GM21390 (cell line): Measurements from ENCODE around the gene ANKRD11.
"Not testable (repeated sequence)": the region's sequence is repeated elsewhere in the genome, so short reads cannot be mapped to it uniquely, and the experiment has no call there.

Source experiments
- ATAC-seq: cut with Tn5 transposase; IDR thresholded peaks from one replicate; pipeline ENCODE4 v1.9.1; 2021; ENCODE audit not compliant: unreplicated experiment

ANKRD11 gene

GRCh38 chr16:89304941-89305705 is 185.2 kb downstream of the ANKRD11 start:
- ATAC-seq = no peak

GRCh38 chr16:89304181-89304851 is 186.0 kb downstream of the ANKRD11 start:
- ATAC-seq = no peak

- ATAC-seq = no peak
Measured at GRCh38 chr16:89303617-89304016, 186.7 kb downstream of the ANKRD11 start.

- no peak for ATAC-seq
Measured at GRCh38 chr16:89300976-89301360, 189.4 kb downstream of the ANKRD11 start.

GRCh38 chr16:89300311-89300975 is 189.9 kb downstream of the ANKRD11 start:
- ATAC-seq = no peak

- not testable (repeated sequence) for ATAC-seq
Measured at GRCh38 chr16:89299357-89300111, 190.8 kb downstream of the ANKRD11 start.

- no peak for ATAC-seq
Measured at GRCh38 chr16:89298623-89299225, 191.6 kb downstream of the ANKRD11 start.

- ATAC-seq = no peak
Measured at GRCh38 chr16:89297910-89298545, 192.3 kb downstream of the ANKRD11 start.

GRCh38 chr16:89297156-89297874 is 193.0 kb downstream of the ANKRD11 start:
- ATAC-seq = no peak

GRCh38 chr16:89295915-89296314 is 194.4 kb downstream of the ANKRD11 start:
- ATAC-seq = no peak

GRCh38 chr16:89295071-89295900 is 195.1 kb downstream of the ANKRD11 start:
- ATAC-seq = no peak

- no peak for ATAC-seq
Measured at GRCh38 chr16:89294486-89294885, 195.9 kb downstream of the ANKRD11 start.

GRCh38 chr16:89293276-89294143 is 196.9 kb downstream of the ANKRD11 start:
- no peak for ATAC-seq

- ATAC-seq = no peak
Measured at GRCh38 chr16:89292443-89293078, 197.8 kb downstream of the ANKRD11 start.

- ATAC-seq = no peak
Measured at GRCh38 chr16:89291776-89292175, 198.6 kb downstream of the ANKRD11 start.

- ATAC-seq = no peak
Measured at GRCh38 chr16:89291363-89291762, 199.0 kb downstream of the ANKRD11 start.

GRCh38 chr16:89290887-89291286 is 199.5 kb downstream of the ANKRD11 start:
- no peak for ATAC-seq
